D721Med (cell line): ENCODE measurements around the gene TCERG1L.

Source experiments
- DNase-seq: peaks from one replicate; pipeline ENCODE4 v3.0.0; 2011; ENCODE audit warnings: low spot score; ENCODE audit not compliant: insufficient read length
- FAIRE-seq: peaks from 2 replicates; lab custom pipeline; 2011; peaks lifted over from hg19 to GRCh38; lab: Jason Lieb, UNC
- CTCF ChIP-seq: IDR thresholded peaks from 2 replicates; pipeline ENCODE4 v1.5.1; 2012; ENCODE audit warnings: mild to moderate bottlenecking, control low read depth; ENCODE audit not compliant: insufficient read depth; ENCODE audit errors: missing control alignments

TCERG1L gene

GRCh38 chr10:131250454-131251145 is 60.9 kb downstream of the TCERG1L start:
- TF ChIP-seq CTCF: no peak
- no peak for FAIRE-seq
- DNase-seq: no peak

- FAIRE-seq: no peak
- TF ChIP-seq CTCF: no peak
- DNase-seq: no peak
Measured at GRCh38 chr10:131249955-131250344, 61.6 kb downstream of the TCERG1L start.

GRCh38 chr10:131249238-131249954 is 62.1 kb downstream of the TCERG1L start:
- TF ChIP-seq CTCF: no peak
- DNase-seq: no peak
- FAIRE-seq: no peak

- TF ChIP-seq CTCF: no peak
- no peak for DNase-seq
- no peak for FAIRE-seq
Measured at GRCh38 chr10:131248376-131249165, 63.0 kb downstream of the TCERG1L start.

GRCh38 chr10:131247873-131248272 is 63.6 kb downstream of the TCERG1L start:
- TF ChIP-seq CTCF: no peak
- DNase-seq (no peak), FAIRE-seq (no peak)

- FAIRE-seq (no peak), DNase-seq (no peak)
- no peak for TF ChIP-seq CTCF
Measured at GRCh38 chr10:131246775-131247174, 64.7 kb downstream of the TCERG1L start.

- DNase-seq: no peak
- TF ChIP-seq CTCF: no peak
- FAIRE-seq: no peak
Measured at GRCh38 chr10:131246089-131246488, 65.4 kb downstream of the TCERG1L start.
